Activated T-helper 17 cell treated with anti-CD3 and anti-CD28 coated beads, Interleukin-2, amount 50 U/mL, for 72 hours (primary cell): ENCODE data around the gene ERP29. TPM values are rescaled to one million over a fixed set of nuclear protein-coding genes. Genes with fewer than 3 reads are reported as not detected.

Experiments used
- ATAC-seq: fragments of 150-1000 bp; cut with Tn5 transposase; replicated peaks from 2 replicates; pipeline ENCODE4 v1.10.0; 2021; ENCODE audit warnings: mild to moderate bottlenecking, moderate library complexity
- H3K27ac Mint-ChIP-seq: one replicate; pipeline ENCODE4 v1.8.0; 2022; ENCODE audit warnings: mixed read lengths
- H3K27me3 Mint-ChIP-seq: one replicate; pipeline ENCODE4 v1.8.0; 2022; ENCODE audit warnings: mixed read lengths
- H3K36me3 Mint-ChIP-seq: one replicate; pipeline ENCODE4 v1.8.0; 2022; ENCODE audit warnings: low read depth, mild to moderate bottlenecking, mixed read lengths
- H3K4me1 Mint-ChIP-seq: one replicate; pipeline ENCODE4 v1.8.0; 2022; ENCODE audit warnings: mixed read lengths
- H3K4me3 Mint-ChIP-seq: one replicate; pipeline ENCODE4 v1.8.0; 2022; ENCODE audit warnings: mild to moderate bottlenecking, mixed read lengths
- H3K9me3 Mint-ChIP-seq: one replicate; pipeline ENCODE4 v1.8.0; 2022; ENCODE audit warnings: mixed read lengths
- total RNA-seq, 2 donors: library from RNA; stranded (reverse); gene quantifications; one replicate each; pipeline ENCODE4 v1.2.3, GENCODE V29; 2022

The ERP29 gene
- total RNA-seq, 2 donors from 2014 or later = 68.5 to 93.0 TPM

DNA sequence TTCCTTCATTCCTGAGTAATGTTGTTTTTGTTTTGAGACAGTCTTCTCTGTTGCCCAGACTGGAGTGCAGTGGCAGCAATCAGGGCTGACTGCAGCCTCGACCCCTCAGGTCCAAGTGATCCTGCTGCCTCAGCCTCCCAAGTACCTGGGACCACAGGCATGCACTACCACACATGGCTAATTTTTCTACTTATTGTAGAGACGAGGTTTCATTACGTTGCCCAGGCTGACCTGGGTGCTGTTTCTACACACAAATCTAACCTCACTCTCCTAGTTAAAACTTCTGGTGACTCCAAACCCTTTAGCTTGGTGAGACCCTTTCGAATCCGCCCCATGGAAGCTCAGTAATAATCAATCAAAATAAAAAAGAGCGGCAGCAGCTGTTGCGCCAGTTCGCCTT is 1.5 kb upstream of the ERP29 start:
- no peaks in the 10 kb centered on the region for H3K9me3 Mint-ChIP-seq
- H3K27ac Mint-ChIP-seq = peak overlapping the region; percentile 92
- no peaks in the 10 kb centered on the region for H3K27me3 Mint-ChIP-seq
- peaks cover 35% of the 10 kb centered on the region for H3K4me1 Mint-ChIP-seq
- no peak for ATAC-seq
- peaks cover 40% of the 10 kb centered on the region for H3K36me3 Mint-ChIP-seq
- H3K4me3 Mint-ChIP-seq = peak overlapping the region; percentile 96

- Mint-ChIP-seq H3K9me3 (no peaks in the 10 kb centered on the region), H3K36me3 (peaks cover 60% of the 10 kb centered on the region), H3K4me3 (peak overlapping the region; percentile 96), H3K27ac (peak overlapping the region; percentile 92), H3K27me3 (no peaks in the 10 kb centered on the region), H3K4me1 (peaks cover 42% of the 10 kb centered on the region)
- ATAC-seq = peak; percentile 60
Observed at GRCh38 chr12:112013601-112014402, 576 bp downstream of the ERP29 start.

DNA sequence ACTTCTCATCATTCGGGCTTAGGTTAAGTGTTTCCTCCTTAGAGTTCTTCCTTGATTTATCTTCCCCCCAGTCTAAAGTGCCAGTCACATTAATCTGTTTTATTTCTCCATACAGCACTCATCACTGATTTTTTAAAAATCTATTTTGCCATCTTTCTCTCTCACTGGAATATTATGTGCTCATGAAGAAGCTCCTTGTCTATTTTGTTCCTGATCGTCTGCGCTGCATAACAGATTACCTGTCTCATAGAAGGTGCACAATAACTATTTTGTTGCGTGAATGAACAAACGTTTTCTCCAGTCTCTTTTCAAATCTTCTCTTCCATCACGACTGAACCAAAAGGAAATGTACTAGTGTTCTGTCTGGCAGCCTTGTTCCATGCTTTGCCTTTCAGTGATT is 2.7 kb downstream of the ERP29 start:
- no peaks in the 10 kb centered on the region for H3K27me3 Mint-ChIP-seq
- H3K9me3 Mint-ChIP-seq = no peaks in the 10 kb centered on the region
- H3K27ac Mint-ChIP-seq = peak overlapping the region; percentile 41
- peaks cover 78% of the 10 kb centered on the region for H3K36me3 Mint-ChIP-seq
- ATAC-seq = no peak
- H3K4me3 Mint-ChIP-seq = peak overlapping the region; percentile 96
- H3K4me1 Mint-ChIP-seq = peaks cover 40% of the 10 kb centered on the region

DNA sequence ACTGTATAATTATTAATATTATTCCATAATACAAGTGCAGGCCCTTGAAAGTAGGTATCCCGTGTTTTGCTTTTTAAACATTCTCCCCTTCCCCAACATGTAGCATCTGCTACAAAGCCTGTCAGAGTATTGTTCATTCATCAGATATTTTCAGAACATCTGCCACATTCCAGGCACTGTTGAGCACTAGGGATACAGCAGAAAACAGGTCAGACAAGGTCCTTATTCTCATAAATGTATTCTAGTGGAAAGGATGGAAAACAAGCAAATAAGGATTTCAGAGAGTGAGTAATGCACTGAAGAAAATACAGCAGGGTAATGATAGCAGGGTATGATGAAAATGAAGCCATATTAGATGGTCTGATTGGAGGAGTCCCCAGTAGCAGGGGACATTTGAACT is 3.8 kb downstream of the ERP29 start:
- peaks cover 79% of the 10 kb centered on the region for H3K36me3 Mint-ChIP-seq
- H3K27me3 Mint-ChIP-seq = no peaks in the 10 kb centered on the region
- ATAC-seq = no peak
- H3K9me3 Mint-ChIP-seq = no peaks in the 10 kb centered on the region
- no peak overlapping the region for H3K27ac Mint-ChIP-seq
- peaks cover 29% of the 10 kb centered on the region for H3K4me1 Mint-ChIP-seq
- H3K4me3 Mint-ChIP-seq = no peak overlapping the region

DNA sequence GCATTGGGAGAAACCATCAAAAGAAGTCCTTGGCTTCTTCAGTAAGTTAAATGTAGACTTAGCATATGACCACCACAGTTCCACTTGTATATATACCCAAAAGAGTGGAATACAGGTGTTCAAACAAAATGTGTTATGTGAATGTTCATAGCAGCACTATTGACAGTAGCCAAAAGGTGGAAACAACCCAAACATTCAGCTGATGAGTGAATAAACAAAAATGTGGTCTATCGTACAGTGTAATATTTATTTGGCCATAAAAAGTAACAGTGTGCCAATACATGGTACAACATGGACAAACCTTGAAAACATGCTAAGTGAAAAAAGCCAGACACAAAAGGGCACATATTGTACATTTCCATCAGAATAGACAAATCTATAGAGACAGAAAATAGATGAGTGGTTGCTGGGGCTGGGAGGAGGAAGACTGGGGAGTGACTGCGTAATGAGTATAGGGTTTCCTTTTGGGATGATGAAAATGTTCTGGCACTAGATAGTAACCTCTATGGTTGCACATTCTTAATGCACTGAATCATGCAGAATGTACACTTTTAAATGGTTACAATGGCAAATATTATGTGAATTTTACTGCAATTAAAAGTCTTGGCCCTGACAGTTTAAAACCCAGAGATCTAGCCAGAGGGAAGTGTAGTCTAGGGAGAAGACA is 5.5 kb downstream of the ERP29 start:
- Mint-ChIP-seq H3K27ac (peak overlapping the region; percentile 65), H3K4me1 (peaks cover 27% of the 10 kb centered on the region), H3K4me3 (no peak overlapping the region), H3K27me3 (no peaks in the 10 kb centered on the region), H3K36me3 (peaks cover 90% of the 10 kb centered on the region), H3K9me3 (no peaks in the 10 kb centered on the region)
- ATAC-seq = no peak

GRCh38 chr12:112020947-112021457 is 7.8 kb downstream of the ERP29 start:
- H3K4me1 Mint-ChIP-seq = peaks cover 18% of the 10 kb centered on the region
- no peak overlapping the region for H3K4me3 Mint-ChIP-seq
- no peaks in the 10 kb centered on the region for H3K27me3 Mint-ChIP-seq
- H3K27ac Mint-ChIP-seq = no peak overlapping the region
- no peak for ATAC-seq
- H3K9me3 Mint-ChIP-seq = no peaks in the 10 kb centered on the region
- H3K36me3 Mint-ChIP-seq = peaks cover 96% of the 10 kb centered on the region

DNA sequence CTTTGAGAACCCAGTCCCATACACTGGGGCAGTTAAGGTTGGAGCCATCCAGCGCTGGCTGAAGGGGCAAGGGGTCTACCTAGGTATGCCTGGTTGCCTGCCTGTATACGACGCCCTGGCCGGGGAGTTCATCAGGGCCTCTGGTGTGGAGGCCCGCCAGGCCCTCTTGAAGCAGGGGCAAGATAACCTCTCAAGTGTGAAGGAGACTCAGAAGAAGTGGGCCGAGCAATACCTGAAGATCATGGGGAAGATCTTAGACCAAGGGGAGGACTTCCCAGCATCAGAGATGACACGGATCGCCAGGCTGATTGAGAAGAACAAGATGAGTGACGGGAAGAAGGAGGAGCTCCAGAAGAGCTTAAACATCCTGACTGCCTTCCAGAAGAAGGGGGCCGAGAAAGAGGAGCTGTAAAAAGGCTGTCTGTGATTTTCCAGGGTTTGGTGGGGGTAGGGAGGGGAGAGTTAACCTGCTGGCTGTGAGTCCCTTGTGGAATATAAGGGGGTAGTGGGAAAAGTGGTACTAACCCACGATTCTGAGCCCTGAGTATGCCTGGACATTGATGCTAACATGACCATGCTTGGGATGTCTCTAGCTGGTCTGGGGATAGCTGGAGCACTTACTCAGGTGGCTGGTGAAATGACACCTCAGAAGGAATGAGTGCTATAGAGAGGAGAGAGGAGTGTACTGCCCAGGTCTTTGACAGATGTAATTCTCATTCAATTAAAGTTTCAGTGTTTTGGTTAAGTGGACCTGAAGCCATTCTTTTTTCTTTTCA is 9.2 kb downstream of the ERP29 start:
- no peak for ATAC-seq
- Mint-ChIP-seq H3K4me3 (no peak overlapping the region), H3K27me3 (no peaks in the 10 kb centered on the region), H3K36me3 (peaks cover 92% of the 10 kb centered on the region), H3K27ac (peak overlapping the region; percentile 46), H3K9me3 (no peaks in the 10 kb centered on the region), H3K4me1 (peaks cover 15% of the 10 kb centered on the region)

- Mint-ChIP-seq H3K4me3 (no peak overlapping the region), H3K27me3 (no peaks in the 10 kb centered on the region), H3K4me1 (peaks cover 14% of the 10 kb centered on the region), H3K27ac (no peak overlapping the region), H3K9me3 (no peaks in the 10 kb centered on the region), H3K36me3 (peaks cover 92% of the 10 kb centered on the region)
- ATAC-seq = no peak
Observed at GRCh38 chr12:112023759-112024396, 10.7 kb downstream of the ERP29 start.

DNA sequence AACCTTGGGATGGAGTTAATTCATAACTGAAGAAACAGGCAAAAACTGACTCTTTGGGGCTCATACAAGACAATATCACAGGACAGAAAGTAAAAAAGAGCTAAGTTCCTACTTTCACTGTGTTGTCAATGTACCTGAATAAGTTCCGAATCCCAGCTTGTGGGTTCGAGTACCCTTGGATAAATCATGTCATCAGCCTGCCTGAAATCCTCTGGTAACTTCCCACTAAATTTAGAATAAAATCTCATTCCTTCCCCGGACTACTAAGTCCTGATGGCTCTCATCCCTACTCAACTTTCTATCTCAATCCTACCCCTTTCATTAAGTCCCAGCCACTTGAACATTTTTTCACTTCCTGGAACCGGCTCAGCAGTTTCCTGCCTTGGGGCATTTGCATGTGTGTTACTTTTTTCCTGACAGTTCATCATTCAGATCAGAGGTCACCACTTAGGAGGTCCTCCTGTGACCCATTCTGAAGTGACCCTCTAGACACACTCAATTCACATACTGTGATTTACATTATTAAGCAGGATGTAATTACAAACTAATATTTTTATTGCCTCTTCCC is 12.7 kb downstream of the ERP29 start:
- no peak for ATAC-seq

DNA sequence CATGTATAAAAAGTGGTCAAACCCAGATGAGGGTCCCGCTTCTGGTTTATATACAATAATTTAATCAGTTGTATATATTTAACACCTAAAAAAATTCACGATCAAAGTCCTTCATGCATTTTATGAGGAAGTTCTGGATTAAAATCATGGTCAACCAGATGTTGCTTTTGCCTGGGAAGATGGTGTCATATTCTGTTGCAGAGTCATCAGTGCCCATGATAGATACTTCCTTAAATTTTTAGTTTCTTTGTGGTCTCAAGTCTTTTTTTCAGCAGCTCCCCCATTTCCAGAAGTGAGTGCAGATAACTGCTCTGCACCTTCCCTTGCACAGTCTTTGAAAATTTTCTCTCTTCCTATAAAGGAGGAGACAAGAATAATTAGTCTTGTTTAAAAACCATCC is 16.1 kb downstream of the ERP29 start:
- Mint-ChIP-seq H3K4me1 (peaks cover 11% of the 10 kb centered on the region), H3K27me3 (no peaks in the 10 kb centered on the region), H3K4me3 (no peak overlapping the region), H3K27ac (peak overlapping the region; percentile 41), H3K9me3 (no peaks in the 10 kb centered on the region), H3K36me3 (peaks cover 92% of the 10 kb centered on the region)
- ATAC-seq = no peak

More for the DNA sequence above, 12.7 kb downstream of the ERP29 start:
- no peaks in the 10 kb centered on the region for H3K27me3 Mint-ChIP-seq
- peaks cover 93% of the 10 kb centered on the region for H3K36me3 Mint-ChIP-seq
- H3K27ac Mint-ChIP-seq = peak overlapping the region; percentile 90
- H3K9me3 Mint-ChIP-seq = no peaks in the 10 kb centered on the region
- H3K4me3 Mint-ChIP-seq = peak overlapping the region; percentile 19
- H3K4me1 Mint-ChIP-seq = peaks cover 11% of the 10 kb centered on the region

DNA sequence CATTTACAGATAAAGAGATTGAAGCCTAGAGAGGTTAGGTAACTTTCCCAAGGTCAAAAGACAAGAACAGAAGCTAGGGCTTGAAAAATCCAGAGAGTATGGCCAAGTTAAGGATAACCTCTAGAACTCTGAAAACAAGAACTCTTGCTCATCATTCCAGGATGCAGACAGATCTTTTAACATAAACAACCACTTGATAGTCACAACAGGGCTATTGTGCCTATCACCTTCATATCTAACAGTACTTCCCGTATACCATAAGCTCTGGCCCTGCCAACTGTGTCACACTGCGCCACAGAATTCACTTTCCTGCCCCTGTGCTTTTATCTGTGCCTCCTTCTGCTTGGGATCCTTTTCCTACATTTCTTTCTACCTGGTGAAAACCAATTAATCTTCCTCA is 18.2 kb downstream of the ERP29 start:
- peak; percentile 35 for ATAC-seq
- H3K9me3 Mint-ChIP-seq = no peaks in the 10 kb centered on the region
- peak overlapping the region; percentile 70 for H3K27ac Mint-ChIP-seq
- H3K36me3 Mint-ChIP-seq = peaks cover 94% of the 10 kb centered on the region
- no peak overlapping the region for H3K4me3 Mint-ChIP-seq
- peaks cover 5% of the 10 kb centered on the region for H3K4me1 Mint-ChIP-seq
- H3K27me3 Mint-ChIP-seq = no peaks in the 10 kb centered on the region

- H3K27ac Mint-ChIP-seq = peak overlapping the region; percentile 47
- no peak overlapping the region for H3K4me3 Mint-ChIP-seq
- ATAC-seq = no peak
- H3K4me1 Mint-ChIP-seq = peaks cover 4% of the 10 kb centered on the region
- H3K9me3 Mint-ChIP-seq = no peaks in the 10 kb centered on the region
- H3K27me3 Mint-ChIP-seq = no peaks in the 10 kb centered on the region
- peaks cover 97% of the 10 kb centered on the region for H3K36me3 Mint-ChIP-seq
Observed at GRCh38 chr12:112032292-112032691, 19.1 kb downstream of the ERP29 start.

DNA sequence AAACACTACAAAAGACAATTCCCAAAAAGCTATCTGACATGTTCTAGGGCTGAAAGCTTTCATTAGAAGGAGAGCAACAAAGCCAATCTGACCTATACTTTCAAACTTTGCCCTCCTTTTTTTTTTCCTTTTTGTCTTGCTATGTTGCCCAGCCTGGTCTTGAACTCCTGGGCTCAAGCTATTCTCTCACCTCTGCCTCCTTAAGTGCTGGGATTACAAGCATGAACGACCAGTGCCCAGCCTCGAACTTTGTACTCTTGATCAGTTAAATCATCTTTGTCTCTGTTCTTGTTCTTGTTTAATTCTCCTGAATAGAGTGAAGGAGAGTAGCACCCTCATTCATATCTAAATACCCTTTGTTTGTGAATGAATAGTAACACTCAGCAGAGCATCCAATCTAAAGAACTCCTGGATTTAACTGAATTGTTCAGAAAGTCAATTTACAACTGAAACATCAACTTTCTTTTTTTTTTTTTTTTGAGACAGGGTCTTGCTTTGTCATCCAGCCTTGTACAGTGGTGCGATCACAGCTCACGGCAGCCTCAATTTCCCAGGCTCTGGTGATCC is 22.1 kb downstream of the ERP29 start:
- Mint-ChIP-seq H3K27ac (peak overlapping the region; percentile 7), H3K9me3 (no peaks in the 10 kb centered on the region), H3K4me1 (no peaks in the 10 kb centered on the region), H3K27me3 (no peaks in the 10 kb centered on the region), H3K36me3 (peaks cover 97% of the 10 kb centered on the region), H3K4me3 (no peak overlapping the region)
- no peak for ATAC-seq
